ENCODE data around the gene MARCO. TPM values are rescaled to one million over a fixed set of nuclear protein-coding genes. Genes with fewer than 3 reads are reported as not detected.

Gene MARCO
- total RNA-seq, 3 donors from 2014 or later, result 6.6 to 58.6 (median 6.9) TPM

DNA sequence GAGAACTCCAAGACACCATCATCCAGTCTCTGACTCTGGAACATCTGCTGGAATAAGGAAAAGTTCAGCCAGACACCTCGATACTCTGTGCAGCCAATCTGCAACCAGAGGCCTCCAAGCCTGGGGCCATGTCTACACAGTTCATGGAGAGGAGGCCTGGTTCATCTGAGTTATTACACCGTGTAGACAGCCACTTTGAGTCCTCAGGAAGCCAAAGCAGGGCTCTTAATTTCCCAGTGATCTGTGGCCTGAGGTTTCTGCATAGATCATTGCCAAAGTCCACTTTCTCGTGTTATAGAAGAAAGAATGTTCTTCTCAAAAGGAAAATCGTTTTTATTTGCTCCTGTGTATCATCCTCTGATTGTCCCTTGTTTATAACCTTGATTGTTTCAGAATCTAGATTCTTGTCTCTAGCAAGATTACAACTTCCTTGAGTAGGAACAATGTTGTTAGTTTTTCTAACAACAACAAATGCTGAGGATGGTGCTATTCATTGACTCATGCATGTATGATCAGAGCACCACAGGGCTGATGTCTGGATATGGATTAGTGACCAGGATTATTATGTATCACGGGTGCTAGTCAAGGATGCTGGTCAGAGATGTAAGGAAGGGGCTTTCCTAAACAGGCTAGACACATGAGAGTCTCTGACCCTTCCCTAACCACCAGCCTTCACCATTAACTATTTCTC, 30.7 kb upstream of the MARCO start:
- no peaks in the 10 kb centered on the region for H3K27me3 ChIP-seq
- H3K4me1 ChIP-seq, result no peaks in the 10 kb centered on the region

DNA sequence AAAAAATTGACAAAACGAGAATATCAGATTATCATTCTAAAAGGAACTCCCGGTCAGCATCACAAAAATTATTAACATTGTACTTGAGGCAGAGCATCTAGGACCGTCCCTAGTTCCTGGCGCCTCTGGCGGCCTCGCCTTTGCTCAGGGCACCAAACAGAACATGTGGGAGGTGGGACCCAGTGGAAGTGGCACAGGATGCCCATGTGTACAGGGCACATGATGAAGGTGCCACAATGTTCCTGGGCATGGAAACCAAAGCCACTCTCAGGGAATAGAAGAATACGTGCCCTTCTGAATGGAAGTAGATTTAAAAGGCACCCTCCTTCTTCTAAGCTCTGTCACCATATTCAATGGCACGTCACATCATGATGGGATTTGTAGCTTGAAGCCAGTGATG, 30.1 kb upstream of the MARCO start:
- intact Hi-C loops (cut with DNase I; ENCODE audit: low total_unique reads), result no loop called here
- Histone ChIP-seq H3K36me3 (no peaks in the 10 kb centered on the region), H3K27me3 (no peaks in the 10 kb centered on the region), H3K4me3 (no peak overlapping the region), H3K4me1 (no peaks in the 10 kb centered on the region), H3K9me3 (peaks cover 0 to 3% of the 10 kb centered on the region in 2 donors), H3K27ac (no peak overlapping the region)
- no peak for TF ChIP-seq POLR2AphosphoS5 (IDR thresholded peaks at IDR 0.05)
- DNase-seq (ENCODE audit: low spot score in 2 of 2), result no peak

More for the DNA sequence above, 30.7 kb upstream of the MARCO start:
- no peak for TF ChIP-seq POLR2AphosphoS5 (IDR thresholded peaks at IDR 0.05)
- TF ChIP-seq POLR2A (IDR thresholded peaks at IDR 0.05), result no peak
- TF ChIP-seq, protein P1, sequence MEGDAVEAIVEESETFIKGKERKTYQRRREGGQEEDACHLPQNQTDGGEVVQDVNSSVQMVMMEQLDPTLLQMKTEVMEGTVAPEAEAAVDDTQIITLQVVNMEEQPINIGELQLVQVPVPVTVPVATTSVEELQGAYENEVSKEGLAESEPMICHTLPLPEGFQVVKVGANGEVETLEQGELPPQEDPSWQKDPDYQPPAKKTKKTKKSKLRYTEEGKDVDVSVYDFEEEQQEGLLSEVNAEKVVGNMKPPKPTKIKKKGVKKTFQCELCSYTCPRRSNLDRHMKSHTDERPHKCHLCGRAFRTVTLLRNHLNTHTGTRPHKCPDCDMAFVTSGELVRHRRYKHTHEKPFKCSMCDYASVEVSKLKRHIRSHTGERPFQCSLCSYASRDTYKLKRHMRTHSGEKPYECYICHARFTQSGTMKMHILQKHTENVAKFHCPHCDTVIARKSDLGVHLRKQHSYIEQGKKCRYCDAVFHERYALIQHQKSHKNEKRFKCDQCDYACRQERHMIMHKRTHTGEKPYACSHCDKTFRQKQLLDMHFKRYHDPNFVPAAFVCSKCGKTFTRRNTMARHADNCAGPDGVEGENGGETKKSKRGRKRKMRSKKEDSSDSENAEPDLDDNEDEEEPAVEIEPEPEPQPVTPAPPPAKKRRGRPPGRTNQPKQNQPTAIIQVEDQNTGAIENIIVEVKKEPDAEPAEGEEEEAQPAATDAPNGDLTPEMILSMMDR (IDR thresholded peaks at IDR 0.05), result no peak
- intact Hi-C loops (cut with DNase I; ENCODE audit: low total_unique reads), result no loop called here
- DNase-seq (ENCODE audit: low spot score in 2 of 2), result no peak
- Histone ChIP-seq H3K36me3 (no peaks in the 10 kb centered on the region), H3K4me3 (no peak overlapping the region), H3K27ac (no peak overlapping the region), H3K9me3 (peaks cover 0 to 3% of the 10 kb centered on the region in 2 donors)

GRCh38 chr2:118913131-118913802, 28.7 kb upstream of the MARCO start:
- Histone ChIP-seq H3K27ac (no peak overlapping the region), H3K9me3 (peaks cover 0 to 3% of the 10 kb centered on the region in 2 donors), H3K4me1 (no peaks in the 10 kb centered on the region), H3K27me3 (no peaks in the 10 kb centered on the region), H3K36me3 (no peaks in the 10 kb centered on the region), H3K4me3 (no peak overlapping the region)
- TF ChIP-seq, protein P1 (IDR thresholded peaks at IDR 0.05), result no peak
- no peak for TF ChIP-seq POLR2AphosphoS5 (IDR thresholded peaks at IDR 0.05)
- TF ChIP-seq POLR2A (IDR thresholded peaks at IDR 0.05), result no peak
- intact Hi-C loops (cut with DNase I; ENCODE audit: low total_unique reads), result no loop called here
- no peak for DNase-seq (ENCODE audit: low spot score in 2 of 2)

- Histone ChIP-seq H3K27me3 (no peaks in the 10 kb centered on the region), H3K9me3 (peaks cover 0 to 3% of the 10 kb centered on the region in 2 donors), H3K36me3 (no peaks in the 10 kb centered on the region), H3K4me3 (no peak overlapping the region), H3K4me1 (no peaks in the 10 kb centered on the region), H3K27ac (no peak overlapping the region)
- DNase-seq (ENCODE audit: low spot score in 2 of 2), result no peak
- TF ChIP-seq, protein P1 (IDR thresholded peaks at IDR 0.05), result no peak
- intact Hi-C loops (cut with DNase I; ENCODE audit: low total_unique reads), result no loop called here
Observed at GRCh38 chr2:118913803-118914645, 28.0 kb upstream of the MARCO start.

- no peaks in the 10 kb centered on the region for H3K27me3 ChIP-seq
- no peak for DNase-seq (ENCODE audit: low spot score in 2 of 2)
- H3K4me3 ChIP-seq, result no peak overlapping the region
- H3K9me3 ChIP-seq, result peaks cover 0 to 3% of the 10 kb centered on the region in 2 donors
- intact Hi-C loops (cut with DNase I; ENCODE audit: low total_unique reads), result no loop called here
- H3K4me1 ChIP-seq, result no peaks in the 10 kb centered on the region
- H3K27ac ChIP-seq, result no peak overlapping the region
- TF ChIP-seq POLR2A (IDR thresholded peaks at IDR 0.05) (no peak), POLR2AphosphoS5 (IDR thresholded peaks at IDR 0.05) (no peak)
- TF ChIP-seq, protein P1 (IDR thresholded peaks at IDR 0.05), result no peak
- no peaks in the 10 kb centered on the region for H3K36me3 ChIP-seq
Observed at GRCh38 chr2:118914721-118915453, 27.1 kb upstream of the MARCO start.
